CD4-positive, alpha-beta T cell treated with Interleukin-4 for 1 hour (primary cell): ENCODE data around the gene WDR54.

Experiments used
- DNase-seq, 2 donors: peaks; one replicate each; pipeline ENCODE4 v3.0.0-alpha.2; 2020 to 2022

The WDR54 gene

GRCh38 chr2:74421221-74421870, at the start of gene WDR54, which contains the start of gene C2orf81:
WDR54 (plus strand) TSS chr2:74421730; CDS start chr2:74422154, 424 bp downstream.
C2orf81 (minus strand) TSS chr2:74421619; CDS start chr2:74421560, 59 bp downstream.
- DNase-seq, result peak; percentile 94 to 95

GRCh38 chr2:74372674-74373073, 48.9 kb upstream of the WDR54 start:
- no peak for DNase-seq

- DNase-seq, result no peak
Observed at GRCh38 chr2:74373221-74373676, 48.3 kb upstream of the WDR54 start.

DNA sequence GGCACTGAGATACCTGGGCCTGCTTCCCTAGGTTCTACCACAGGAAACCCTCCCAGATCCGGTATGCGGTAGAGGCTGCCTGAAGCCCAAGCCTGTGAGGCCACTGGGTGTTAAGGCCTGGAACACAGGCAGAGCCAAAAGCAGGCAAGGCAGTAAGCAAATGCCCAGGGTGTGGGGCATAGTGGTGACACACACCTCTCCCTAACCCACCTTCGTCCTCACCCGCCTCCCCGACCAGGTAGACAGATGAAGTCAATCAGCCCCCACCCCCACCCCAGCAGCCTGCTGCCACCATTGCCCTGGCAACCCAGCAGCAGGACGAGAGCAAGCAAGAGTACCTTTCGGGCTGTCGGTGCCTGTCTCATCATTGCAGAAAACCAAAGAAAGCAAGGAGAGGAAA, 47.5 kb upstream of the WDR54 start:
- DNase-seq, result no peak

- peak in 1 of 2 donors; percentile 4 for DNase-seq
Observed at GRCh38 chr2:74374509-74375205, 46.9 kb upstream of the WDR54 start.

DNA sequence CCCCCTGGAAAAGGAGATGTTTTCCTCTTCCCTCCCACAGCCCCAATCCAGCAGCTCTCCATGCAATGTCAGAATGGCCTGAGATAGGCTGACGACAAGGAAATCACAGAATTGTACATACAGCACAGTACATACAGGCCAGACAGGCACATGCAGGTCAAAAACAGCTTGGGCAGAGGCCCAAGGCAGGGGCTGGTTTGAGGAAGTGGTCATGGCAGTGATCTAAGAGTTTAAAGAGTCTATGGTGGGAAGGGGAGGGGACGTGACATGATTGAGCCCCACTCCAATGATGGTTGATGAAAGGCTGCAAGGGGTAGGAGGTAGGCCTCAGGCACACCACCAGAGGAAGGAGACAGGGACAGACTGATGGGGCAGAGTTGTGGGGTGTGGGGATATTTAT, 45.7 kb upstream of the WDR54 start:
- DNase-seq, result no peak

GRCh38 chr2:74378007-74378406, 43.5 kb upstream of the WDR54 start:
- no peak for DNase-seq

- peak in 1 of 2 donors; percentile 20 for DNase-seq
Observed at GRCh38 chr2:74379851-74380789, 41.4 kb upstream of the WDR54 start, which contains the start of gene DCTN1. DCTN1 (minus strand) TSS chr2:74380311; CDS start chr2:74380037, 274 bp downstream.

DNA sequence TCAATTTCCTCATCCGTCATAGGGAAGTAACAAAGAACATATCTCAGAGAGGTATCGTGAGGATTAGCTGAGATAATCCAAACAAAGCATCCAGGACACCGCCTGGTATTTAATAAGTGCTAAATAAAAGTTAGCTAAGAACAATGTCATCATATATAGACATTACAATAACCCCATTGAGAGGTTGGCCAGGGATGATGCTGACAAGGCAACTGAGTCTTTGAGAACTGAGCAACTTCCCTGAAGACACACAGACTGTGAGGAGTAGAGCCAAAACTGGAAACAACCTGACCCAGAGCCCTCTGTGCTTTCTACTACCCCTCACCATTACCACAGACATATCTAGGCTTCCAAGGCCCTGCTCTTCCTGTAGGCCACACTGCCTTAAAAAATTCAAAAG, 39.8 kb upstream of the WDR54 start:
- DNase-seq, result no peak

GRCh38 chr2:74383254-74383653, 38.3 kb upstream of the WDR54 start:
- DNase-seq, result no peak

DNA sequence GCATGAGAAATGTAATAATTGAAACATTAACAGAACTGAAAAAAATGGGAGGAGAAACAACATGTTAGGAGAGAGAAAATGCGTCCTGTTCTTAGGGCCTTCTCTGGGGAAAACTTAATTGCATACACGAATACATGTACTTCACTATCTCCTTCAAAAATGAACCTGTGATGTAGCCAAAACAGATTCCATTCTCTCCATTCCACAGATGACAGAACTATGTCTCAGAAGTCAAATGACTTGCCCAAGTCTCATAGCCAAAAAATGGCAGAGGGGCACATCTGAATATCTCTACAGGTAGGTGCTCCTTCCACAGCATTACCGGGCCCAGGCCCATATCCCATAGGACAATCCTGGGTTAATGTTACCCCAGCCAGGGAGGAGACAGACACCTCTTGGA, 37.5 kb upstream of the WDR54 start:
- no peak for DNase-seq

- DNase-seq, result no peak
Observed at GRCh38 chr2:74385396-74385795, 36.1 kb upstream of the WDR54 start.

GRCh38 chr2:74387346-74387745, 34.2 kb upstream of the WDR54 start:
- DNase-seq, result no peak

- DNase-seq, result no peak
Observed at GRCh38 chr2:74390606-74391005, 30.9 kb upstream of the WDR54 start.

- DNase-seq, result no peak
Observed at GRCh38 chr2:74391209-74391579, 30.3 kb upstream of the WDR54 start.

GRCh38 chr2:74391580-74392448, 29.7 kb upstream of the WDR54 start:
- peak; percentile 94 to 95 for DNase-seq

GRCh38 chr2:74392449-74392743, 29.1 kb upstream of the WDR54 start:
- DNase-seq, result no peak

DNA sequence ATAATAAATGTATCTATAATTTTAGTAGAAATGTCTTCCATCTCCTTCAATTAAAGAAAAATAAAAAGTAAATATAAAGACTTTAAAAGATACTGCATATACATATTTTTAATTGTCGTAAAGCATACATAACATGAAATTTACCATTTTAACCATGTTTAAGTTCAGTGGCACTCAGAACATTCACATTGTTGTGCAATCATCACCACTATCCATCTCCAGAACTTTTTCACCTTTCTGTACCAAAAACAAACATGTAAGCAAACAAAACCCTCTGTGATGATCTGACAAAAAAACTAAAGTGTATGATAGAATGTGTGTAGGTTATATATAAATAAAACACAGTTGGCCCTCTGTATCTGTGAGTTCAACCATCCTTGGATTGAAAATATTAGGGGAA, 28.0 kb upstream of the WDR54 start:
- no peak for DNase-seq

- no peak for DNase-seq
Observed at GRCh38 chr2:74396149-74396548, 25.4 kb upstream of the WDR54 start.

DNA sequence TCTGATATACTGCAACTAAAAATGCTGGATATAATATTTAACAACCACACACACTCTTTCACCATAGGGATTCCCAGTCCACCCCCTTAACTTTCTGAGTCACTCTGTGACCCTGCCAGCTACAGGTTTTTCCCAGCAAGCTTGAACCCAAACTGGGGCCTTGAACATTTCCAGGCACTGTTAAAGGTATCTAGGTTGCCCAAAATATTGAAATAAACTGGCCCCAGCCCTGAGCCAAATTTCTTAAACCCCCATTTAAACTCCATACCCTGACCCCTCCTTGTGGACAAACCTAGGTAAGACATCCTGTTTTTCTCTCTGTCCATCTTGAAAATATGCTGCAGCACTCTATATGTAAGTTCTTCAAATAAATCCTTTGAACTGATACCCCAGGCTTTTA, 21.7 kb upstream of the WDR54 start:
- DNase-seq, result peak in 1 of 2 donors; percentile 62

- DNase-seq, result no peak
Observed at GRCh38 chr2:74401891-74402290, 19.6 kb upstream of the WDR54 start.

GRCh38 chr2:74406035-74406434, 15.5 kb upstream of the WDR54 start:
- DNase-seq, result no peak
